Peyer's patch (tissue), 4 donors: ENCODE measurements around the gene KMT2D.

Experiments used
- CTCF ChIP-seq, 6 experiments: fragments of 450-650 bp in 4 of 6; fragments of 200-600 bp in 2 of 6; sonication (generic) in 1 of 6; IDR thresholded peaks; one replicate each; pipeline ENCODE4 v1.5.1; 2017 to 2019; ENCODE audit warnings: antibody characterized with exemption in 6 of 6, mild to moderate bottlenecking in 3 of 6, moderate library complexity in 1 of 6
- POLR2A ChIP-seq, 2 donors: fragments of 450-650 bp; IDR thresholded peaks; one replicate each; pipeline ENCODE4 v1.5.1; 2017; ENCODE audit warnings: antibody characterized with exemption in 2 of 2, mild to moderate bottlenecking in 2 of 2, moderate library complexity in 2 of 2

- TF ChIP-seq POLR2A (IDR thresholded peaks at IDR 0.05) (no peak), CTCF (IDR thresholded peaks at IDR 0.05) (no peak)
These were observed 41.5 kb downstream of the KMT2D start for GRCh38 chr12:49019120-49019430.
